Testis (tissue), 2 donors: ENCODE data around the gene HOXB3.

Experiments used
- POLR2A ChIP-seq: fragments of 450-650 bp; IDR thresholded peaks from one replicate; pipeline ENCODE4 v1.6.1; 2017; ENCODE audit warnings: antibody characterized with exemption, mild to moderate bottlenecking, moderate library complexity
- TF ChIP-seq, protein P1 (sequence below), 3 experiments: fragments of 450-650 bp in 2 of 3; fragments of 200-600 bp in 1 of 3; sonication (generic) in 1 of 3; IDR thresholded peaks; one replicate each; pipeline ENCODE4 v1.5.1; 2016 to 2019; ENCODE audit warnings: antibody characterized with exemption in 3 of 3, mild to moderate bottlenecking in 2 of 3, moderate library complexity in 1 of 3

- TF ChIP-seq, protein P1, sequence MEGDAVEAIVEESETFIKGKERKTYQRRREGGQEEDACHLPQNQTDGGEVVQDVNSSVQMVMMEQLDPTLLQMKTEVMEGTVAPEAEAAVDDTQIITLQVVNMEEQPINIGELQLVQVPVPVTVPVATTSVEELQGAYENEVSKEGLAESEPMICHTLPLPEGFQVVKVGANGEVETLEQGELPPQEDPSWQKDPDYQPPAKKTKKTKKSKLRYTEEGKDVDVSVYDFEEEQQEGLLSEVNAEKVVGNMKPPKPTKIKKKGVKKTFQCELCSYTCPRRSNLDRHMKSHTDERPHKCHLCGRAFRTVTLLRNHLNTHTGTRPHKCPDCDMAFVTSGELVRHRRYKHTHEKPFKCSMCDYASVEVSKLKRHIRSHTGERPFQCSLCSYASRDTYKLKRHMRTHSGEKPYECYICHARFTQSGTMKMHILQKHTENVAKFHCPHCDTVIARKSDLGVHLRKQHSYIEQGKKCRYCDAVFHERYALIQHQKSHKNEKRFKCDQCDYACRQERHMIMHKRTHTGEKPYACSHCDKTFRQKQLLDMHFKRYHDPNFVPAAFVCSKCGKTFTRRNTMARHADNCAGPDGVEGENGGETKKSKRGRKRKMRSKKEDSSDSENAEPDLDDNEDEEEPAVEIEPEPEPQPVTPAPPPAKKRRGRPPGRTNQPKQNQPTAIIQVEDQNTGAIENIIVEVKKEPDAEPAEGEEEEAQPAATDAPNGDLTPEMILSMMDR (IDR thresholded peaks at IDR 0.05): no peak
- no peak for TF ChIP-seq POLR2A
These were observed 73.8 kb downstream of the HOXB3 start for GRCh38 chr17:48515925-48516900.
